Measurements from ENCODE around the gene ALMS1. TPM values are rescaled to one million over a fixed set of nuclear protein-coding genes. Genes with fewer than 3 reads are reported as not detected.
"Not testable (repeated sequence)": the region's sequence is repeated elsewhere in the genome, so short reads cannot be mapped to it uniquely, and the experiment has no call there.

ALMS1 gene
- polyA plus RNA-seq, 1 donor = 45.2 TPM

DNA sequence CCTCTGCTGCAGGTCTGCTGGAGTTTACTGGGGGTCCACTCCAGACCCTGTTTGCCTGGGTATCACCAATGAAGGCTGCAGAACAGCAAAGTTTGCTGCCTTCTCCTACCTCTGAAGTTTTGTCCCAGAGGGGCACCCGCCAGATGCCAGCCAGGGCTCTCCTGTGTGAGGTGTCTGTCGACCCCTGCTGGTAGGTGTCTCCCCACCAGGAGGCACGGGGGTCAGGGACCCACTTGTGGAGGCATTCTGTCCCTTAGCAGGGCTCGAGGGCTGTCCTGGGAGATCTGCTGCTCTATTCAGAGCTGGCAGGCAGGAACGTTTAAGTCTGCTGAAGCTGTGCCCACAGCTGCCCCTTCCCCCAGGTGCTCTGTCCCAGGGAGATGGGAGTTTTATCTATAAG lies 124.8 kb downstream of the ALMS1 start:
- DNase-seq = not testable (repeated sequence)

DNA sequence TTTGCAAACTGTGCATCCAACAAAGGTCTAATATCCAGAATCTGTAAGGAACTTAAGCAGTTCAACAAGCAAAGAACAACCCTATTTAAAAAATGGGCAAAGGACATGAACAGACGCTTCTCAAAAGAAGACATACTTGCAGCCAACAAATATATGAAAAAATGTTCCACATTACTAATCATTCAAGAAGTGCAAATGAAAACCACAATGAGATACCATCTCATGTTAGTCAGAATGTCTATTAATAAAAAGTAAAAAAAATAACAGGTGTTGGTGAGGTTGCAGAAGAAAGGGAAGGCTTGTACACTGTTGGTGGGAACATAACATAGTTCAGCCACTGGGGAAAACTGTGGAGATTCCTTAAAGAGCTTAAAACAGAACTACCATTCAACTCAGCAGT lies 130.4 kb downstream of the ALMS1 start:
- no peak for DNase-seq

DNA sequence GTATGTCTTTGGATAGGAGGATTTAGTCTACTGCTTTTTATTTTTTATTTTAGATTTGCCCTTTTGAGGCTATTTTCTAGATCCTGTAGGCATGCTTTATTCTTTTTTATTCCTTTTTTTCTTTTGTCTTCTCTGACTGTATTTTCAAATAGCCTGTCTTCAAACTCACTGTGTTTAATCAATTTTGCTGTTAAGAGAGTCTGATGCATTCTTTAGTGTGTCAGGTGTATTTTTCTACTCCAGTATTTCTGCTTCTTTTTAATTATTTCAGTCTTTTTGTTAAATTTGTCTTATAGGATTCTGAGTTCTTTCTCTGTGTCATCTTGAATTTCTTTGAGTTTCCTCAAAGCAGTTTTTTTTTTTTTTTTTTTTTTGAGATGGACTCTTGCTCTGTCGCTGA lies 143.1 kb downstream of the ALMS1 start:
- no peak for DNase-seq

DNA sequence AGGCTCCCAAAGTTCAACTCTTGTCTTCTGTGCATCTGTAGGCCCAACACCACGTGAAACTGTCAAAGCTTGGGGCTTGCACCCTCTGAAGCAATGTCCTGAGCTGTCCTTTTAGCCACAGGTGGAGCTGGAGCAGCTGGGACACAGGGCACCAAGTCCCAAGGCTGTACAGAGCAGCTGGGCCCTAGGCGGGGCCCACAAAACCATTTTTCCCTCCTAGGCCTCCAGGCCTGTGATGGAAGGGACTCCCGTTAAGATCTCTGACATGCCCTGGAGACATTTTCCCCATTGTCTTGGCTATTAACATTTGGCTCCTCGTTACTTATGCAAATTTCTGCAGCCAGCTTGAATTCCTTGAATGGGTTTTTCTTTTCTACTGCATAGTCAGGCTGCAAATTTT lies 145.1 kb downstream of the ALMS1 start:
- not testable (repeated sequence) for DNase-seq

DNA sequence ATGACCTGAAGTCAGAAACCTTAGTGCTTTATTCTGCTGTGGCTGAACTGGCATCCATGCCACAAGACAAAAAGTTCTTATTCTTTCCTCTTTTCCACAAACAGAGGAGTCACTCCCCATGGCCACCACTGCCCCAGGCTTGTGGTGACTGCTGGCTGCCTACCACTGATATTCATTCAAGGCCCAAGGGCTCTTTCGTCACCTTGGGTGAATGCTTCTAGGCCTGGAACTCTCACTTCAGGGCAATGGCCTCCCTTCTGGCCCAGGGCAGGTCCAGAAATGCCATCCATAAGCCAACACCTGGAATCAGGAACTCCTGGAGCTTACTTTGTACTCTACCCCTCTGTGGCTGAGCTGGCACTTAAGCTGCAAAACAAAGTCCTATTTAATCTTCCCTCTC lies 146.7 kb downstream of the ALMS1 start:
- no peak for DNase-seq

DNA sequence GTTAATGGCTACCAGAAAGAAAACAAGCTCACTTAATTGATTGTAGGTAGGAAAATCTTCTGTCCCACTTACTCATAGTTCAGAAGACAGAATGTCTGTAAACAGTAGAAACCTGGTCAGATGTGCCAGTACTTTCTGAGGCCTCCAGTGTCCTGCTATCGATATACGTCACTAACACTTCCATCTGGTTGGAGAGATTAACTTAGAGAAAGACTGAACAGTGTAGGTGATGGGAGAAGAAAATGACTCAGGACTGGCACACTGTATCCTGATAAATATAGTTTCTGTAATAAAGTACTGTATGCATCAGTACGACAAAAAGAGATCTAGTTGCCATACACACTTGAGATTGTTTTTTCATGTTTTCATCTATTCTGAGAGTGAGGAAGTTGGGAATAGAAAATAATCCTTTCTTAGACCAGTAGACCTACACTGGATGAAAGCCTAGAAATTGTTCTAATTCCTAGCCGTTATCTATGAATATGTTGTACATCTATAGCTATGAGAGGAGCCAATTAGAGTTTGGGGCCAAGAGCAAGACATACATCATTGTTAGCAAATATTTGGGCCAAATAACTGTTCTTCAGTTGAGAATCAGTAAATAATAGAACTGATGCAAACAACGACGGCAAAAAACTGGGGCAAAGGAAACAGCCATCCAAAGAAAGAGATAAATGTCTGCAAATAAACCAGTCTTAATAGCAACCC lies 150.7 kb downstream of the ALMS1 start:
- no peak for DNase-seq

DNA sequence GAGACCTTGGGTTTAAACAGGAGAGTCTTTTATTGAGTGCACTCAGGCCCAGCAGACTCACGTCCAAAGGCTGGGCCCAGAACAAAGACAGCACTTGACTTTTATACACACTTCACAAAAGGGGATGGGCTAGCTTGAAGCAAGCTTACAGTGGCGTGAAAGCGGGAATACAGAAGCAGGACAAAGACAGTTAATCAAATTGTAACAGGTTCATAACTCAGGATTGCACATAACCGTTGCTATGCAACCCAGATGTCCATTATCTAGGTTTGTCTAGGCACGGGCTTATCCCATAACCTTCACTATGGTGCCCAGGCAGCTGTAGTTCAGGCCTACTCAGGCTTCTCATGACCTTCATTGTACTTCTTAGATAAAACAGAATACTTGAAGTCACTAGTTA lies 175.2 kb downstream of the ALMS1 start:
- DNase-seq = not testable (repeated sequence)

DNA sequence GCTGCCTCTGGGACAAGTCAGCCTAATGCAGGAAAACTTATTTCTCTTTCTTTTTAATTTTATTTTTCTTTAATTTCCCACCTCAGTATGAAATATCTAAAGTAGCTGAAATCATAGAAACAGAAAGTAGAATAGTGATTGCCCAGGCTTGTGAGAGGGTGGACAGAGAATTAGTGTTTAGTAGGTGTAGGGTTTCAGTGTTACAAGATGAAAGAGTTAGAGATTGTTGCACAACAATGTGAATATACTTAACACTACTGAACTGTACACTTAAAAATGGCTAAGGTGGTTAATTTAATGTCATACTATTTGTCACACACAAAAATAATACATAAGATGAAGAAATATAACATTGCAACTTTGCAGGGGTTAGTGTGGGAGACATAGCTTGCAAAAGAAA lies 175.8 kb downstream of the ALMS1 start:
- no peak for DNase-seq

DNA sequence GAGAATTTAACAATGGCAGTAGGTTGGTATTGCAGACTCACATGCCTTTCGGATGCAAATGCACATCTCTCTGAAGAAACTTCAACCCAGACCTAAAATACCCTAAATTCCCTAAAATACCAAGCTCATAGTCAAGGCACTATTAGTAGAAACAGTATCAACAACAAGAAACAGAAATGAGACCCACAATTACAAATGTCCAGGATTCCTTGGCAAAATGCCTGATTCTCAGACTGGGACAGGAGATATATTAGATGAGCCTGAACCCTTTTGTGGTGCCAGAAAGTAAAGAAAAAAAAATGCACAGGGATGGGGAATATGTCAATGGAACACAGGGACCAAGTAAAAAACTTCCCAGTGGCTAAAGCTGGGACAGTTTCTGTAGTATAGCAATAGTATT lies 179.3 kb downstream of the ALMS1 start:
- DNase-seq = no peak

DNA sequence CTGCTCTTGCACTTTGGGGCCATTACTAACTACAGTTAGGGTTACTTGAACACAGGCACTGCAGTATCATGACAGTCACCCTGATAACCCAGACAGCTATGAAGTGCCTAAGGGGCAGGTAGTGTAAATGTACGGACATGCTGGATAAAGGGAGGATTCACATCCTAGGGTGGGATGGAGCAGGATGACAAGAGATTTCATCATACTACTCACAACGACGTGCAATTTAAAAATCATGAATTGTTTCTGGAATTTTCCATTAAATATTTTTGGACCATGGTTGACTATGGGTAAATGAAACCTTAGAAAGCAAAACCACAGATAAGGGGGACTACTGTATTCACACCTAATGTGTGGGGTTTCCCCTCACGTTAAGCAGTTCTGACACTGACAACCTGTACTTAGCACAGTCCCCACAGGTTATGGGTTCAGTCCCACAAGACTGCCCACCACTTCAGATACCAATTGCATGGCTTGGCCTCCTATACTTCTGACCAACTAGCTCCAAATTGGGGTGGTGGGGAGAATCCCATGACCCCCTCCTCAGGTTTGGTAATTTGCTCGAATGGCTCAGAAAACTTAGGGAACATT lies 180.7 kb downstream of the ALMS1 start:
- DNase-seq = no peak

DNA sequence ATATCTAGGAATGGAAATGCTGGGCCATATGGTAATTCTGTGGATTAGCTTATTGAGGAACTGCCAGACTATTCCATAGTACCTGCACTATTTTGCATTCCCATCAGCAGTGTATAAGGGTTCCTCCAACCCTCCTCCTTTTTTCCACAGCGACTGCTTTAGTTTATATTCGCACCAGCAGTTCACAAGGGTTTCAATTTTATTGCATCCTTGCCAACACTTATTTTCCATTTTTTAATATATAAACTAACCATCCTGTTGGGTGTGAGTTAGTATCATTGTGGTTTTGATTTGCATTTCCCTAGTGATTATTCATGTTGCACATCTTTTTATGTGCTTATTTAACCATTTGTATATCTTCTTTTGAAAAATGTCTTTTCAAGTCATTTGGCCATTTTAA lies 189.6 kb downstream of the ALMS1 start:
- DNase-seq = no peak

DNA sequence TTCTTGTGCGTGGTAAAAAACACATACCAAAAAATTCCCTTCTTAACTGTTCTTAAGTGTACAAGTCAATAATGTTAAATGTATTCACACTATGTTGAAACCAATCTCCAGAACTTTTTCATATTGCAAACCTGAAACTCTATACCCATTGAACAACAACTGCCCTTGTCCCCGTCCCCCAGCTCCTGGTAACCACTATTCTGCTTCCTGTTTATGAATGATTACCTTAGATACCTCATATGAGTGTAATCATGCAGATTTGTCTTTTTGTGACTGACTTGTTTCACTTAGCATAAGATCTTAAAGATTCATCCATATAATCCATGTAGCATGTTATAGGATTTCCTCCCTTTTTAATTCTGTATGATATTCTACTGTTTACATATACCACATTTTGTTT lies 196.7 kb downstream of the ALMS1 start:
- no peak for DNase-seq

DNA sequence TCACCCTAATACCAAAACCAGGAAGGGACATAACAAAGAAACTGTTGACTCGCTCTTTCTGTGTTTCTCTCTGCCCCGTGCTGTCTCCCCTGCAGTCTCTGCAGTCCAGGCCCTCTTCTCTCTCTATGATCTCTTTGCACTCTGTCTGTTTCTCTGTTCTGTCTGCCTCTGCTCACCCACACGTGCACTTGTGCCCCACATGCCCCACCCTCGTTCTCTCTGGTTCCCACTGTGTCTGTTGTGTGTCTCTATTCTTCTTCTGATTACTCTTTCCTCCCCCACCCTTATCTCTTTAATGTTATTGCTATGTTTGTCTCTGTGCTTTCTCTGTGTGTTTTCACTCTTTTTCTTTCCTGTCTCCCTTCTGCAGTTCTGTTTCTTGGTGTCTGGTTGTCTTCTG lies 202.5 kb downstream of the ALMS1 start:
- DNase-seq = no peak

DNA sequence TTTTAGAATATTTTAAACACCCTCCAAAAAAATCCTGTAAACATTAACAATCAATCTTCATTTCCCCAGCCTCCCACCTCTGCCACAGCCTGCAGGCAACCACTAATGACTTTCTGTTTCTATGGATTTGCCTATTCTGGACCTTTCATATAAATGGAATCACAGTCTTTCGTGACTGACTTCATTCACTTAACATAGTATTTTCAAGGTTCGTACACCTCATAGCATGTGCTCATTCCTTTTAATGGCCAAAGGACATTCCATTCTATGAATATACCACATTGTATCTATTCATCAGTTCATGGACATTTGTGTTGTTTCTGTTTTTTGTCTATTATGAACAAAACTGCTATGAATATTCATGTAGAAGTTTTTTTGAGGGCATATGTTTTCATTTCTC lies 208.0 kb downstream of the ALMS1 start:
- no peak for DNase-seq

DNA sequence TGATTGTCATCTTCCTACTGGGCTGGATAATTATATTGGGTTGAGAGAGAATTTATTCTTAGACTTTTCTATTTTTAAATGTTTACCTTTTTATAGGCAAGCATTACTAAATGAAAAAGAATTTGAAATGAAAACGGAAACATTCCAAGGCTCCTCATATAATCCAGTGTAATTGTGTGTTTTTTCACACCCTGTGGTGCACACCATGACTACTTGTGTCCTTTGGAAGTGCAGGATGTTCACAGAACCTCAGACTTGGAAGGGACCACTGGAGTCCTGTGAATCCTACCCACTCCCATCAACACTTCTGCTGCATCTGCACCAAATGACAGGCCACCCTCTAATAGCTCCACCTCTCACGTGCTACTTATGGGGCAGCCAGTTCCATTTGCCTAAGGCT lies 208.6 kb downstream of the ALMS1 start:
- no peak for DNase-seq

DNA sequence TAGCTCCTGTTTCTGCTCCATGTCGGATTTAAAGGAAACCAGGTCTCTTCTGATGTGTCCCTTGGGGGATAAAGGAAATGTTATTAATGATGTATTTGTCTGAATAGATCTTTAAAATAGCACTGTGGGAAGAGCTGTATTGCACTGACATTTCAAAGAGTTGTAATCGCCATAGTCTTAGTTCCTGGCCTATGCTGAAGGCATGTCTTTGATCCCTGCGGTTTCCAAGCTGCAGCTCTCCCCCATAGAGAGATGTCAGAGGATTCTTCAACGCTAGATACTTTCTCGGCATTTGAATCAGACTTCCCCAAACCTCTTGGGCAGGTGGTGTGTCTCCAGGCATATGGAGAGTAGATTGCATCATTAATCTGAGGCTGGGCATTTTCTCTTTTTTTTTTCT lies 216.1 kb downstream of the ALMS1 start:
- DNase-seq = no peak

DNA sequence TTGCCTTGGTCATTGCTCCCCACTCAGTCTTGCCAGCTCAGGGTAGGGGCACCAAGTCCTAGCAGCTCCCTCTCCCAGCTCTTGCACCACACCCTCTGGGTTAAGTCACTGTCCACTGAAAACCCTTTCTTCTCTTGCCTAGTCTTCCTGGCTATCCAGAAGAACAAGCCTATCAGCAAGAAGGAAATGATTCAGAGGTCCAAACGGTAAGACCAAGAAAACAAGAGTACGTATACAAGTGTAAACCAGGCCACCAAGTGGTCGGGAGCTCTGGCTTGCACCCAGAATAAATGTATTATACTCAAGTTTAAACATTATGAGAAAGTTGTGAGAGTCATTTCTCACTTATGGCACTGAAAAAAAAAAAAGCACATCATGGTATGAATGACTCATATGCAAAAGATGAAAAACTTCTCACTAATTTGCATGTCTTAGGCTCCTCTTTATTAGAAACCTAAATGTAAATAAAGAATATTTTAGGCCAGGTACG lies 217.5 kb downstream of the ALMS1 start:
- not testable (repeated sequence) for DNase-seq

DNA sequence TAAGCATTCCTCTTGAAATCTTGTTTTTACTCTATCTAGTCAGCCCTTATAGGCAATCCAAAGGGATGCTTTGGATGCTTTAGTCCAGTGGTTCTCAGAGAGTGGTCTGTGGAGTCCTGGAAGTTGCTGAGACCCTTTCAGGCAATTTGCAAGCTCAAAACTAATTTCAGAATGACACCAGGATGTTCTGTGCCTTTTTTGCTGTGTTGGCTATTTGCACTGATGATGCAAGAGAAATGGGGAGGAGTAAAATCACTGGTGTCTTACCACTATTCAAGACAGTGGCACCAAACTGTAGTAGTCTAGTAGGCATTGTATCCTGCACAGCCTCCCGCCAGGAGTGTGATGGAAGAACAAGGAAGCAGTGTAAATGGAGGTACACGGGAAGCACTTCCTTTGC lies 219.0 kb downstream of the ALMS1 start:
- not testable (repeated sequence) for DNase-seq

DNA sequence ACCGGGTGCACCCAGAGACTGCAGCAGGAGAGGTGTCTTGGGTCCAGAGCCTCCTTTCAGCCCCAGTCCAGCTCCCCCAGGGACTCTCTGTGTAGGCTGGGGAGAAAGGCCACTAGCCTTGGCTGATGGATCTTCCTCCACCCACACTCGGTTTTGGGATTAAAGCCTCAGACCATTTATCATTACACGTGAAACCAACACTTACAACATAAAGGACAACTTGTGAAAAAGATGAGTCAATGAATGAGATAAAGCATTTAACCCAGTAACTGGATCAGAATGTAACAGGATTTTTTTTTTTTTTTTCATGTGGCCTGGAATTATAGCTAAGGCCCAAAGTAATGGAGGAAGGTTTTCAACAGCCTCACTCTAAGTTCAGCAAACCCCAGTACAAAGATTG lies 224.5 kb downstream of the ALMS1 start:
- no peak for DNase-seq

DNA sequence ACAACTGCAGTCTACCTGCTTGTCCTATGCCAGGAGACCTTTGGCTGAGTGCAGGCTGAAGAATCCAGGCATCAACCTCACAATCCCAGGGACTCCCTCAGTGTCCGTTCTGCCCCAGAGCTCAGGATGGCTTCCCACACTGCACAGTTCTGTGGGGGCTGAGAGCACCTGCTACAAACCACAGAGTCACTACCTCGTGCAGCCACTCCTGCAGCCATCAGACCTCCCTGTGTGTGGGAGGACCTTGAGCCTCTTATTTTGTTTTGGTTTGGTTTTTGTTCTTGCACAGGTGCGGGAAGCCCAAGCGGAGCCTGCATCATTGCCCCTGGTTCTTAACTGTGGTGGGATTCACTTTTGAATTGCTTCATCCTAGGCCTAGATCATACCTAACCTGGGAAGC lies 225.6 kb downstream of the ALMS1 start:
- no peak for DNase-seq

DNA sequence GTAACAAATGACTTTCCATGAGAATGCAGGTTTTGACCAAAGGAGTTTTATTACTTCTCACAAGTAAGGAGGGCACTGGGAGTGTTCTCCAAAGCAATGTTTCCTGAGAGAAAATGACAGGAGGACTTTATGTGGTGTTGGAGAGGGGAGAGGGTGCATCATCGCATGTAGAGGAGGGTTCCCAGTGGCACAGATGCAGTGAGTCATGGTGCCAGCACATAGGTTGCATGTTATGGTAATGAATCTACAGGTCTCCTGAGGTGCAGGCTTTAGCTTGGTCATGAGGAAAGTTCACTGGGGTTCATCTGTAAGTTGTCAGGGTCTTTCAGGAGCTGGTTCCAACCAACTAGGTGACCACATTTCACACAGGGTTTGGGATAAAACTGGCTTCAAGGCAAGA lies 226.2 kb downstream of the ALMS1 start:
- DNase-seq = no peak

DNA sequence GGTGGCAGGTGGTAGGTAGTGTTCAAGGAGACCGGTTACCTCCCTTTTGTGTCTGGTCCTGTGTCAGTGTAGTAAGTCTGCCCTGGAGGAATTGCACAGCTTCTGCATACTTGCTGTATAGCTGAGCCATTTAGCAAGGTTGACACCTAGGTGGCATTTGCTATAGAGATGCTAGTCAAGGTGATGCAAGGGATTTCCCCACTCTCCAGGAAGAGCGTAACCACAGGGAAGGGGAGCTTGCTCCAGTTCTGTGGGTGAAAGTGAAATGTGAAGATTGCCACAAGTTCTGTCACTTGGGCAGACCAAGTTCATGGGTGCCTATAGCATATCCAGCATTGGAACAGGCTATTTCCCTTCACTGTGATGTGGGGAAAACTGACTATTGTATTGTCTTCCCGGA lies 228.5 kb downstream of the ALMS1 start:
- DNase-seq = no peak

DNA sequence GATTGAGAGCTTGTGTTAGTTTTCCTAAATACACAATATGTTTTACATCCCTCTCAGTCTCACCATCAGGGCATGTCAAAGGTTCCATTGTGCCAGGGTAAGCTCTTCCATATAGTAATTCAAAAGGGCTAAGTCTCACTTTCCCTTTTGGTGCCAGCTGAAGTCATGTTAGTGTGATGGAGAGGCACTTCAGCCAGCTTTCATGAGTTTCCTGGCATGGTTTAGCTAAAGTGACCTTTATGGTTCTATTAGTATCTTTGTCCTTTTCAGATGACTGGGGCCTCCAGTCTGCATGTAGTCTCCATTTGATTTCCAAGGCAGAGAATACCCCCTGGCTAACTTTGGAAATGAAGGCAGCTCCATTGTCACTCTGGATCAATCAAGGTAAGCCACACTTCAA lies 229.4 kb downstream of the ALMS1 start:
- no peak for DNase-seq

DNA sequence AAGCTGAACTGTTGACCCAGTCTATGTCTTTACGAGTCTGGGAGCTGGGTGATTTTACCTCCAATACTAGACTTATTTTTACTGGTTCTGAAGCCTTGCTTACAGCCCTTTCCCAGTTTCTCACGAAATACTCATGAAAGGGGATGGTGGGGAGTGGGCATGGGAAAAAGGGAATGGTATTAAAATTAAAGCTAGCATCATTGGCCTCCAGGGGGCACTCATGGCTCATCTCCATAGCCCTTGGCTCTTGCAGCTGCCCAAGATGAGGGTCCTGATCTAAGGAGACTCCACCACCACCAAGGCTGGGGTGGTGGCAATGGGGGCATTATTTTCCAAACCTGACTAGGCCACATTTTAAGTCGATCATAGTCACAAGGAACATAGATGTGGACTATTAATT lies 234.3 kb downstream of the ALMS1 start:
- DNase-seq = not testable (repeated sequence)
